Stimulated activated CD4-positive, alpha-beta T cell treated with anti-CD3 and anti-CD28 coated beads, Interleukin-1b, Interleukin-23, amount 100 ng/mL, for 4 hours (primary cell): ENCODE data around the gene KRTAP5-2.
"Not testable (repeated sequence)": the region's sequence is repeated elsewhere in the genome, so short reads cannot be mapped to it uniquely, and the experiment has no call there.

Experiments used
- DNase-seq, 2 donors: peaks; one replicate each; pipeline ENCODE4 v3.0.0-alpha.2; 2020; ENCODE audit warnings: low read depth in 2 of 2

Gene KRTAP5-2, protein sequence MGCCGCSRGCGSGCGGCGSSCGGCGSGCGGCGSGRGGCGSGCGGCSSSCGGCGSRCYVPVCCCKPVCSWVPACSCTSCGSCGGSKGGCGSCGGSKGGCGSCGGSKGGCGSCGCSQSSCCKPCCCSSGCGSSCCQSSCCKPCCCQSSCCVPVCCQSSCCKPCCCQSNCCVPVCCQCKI

GRCh38 chr11:1597994-1598380 is at the start of gene KRTAP5-2:
Gene KRTAP5-2, minus strand, starts transcription at chr11:1598294. Its CDS starts 44 bp downstream, at chr11:1598250.
- DNase-seq, result no peak

DNA sequence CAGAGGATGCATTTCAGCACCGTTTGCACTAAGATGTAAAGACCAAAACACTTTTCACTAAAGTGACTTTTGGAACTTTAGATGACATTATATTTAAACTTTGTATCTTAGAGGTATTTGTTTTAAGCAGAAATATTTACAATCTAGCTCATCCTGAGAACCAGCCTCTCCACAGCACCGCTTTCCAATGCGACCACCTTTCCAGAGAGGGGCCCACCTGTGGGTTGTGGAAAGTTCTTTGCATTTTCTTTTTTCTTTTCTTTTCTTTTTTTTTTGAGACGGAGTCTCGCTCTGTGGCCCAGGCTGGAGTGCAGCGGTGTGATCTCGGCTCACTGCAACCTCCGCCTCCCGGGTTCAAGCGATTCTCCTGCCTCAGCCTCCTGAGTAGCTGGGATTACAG is 48.4 kb upstream of the KRTAP5-2 start:
- DNase-seq, result not testable (repeated sequence)

DNA sequence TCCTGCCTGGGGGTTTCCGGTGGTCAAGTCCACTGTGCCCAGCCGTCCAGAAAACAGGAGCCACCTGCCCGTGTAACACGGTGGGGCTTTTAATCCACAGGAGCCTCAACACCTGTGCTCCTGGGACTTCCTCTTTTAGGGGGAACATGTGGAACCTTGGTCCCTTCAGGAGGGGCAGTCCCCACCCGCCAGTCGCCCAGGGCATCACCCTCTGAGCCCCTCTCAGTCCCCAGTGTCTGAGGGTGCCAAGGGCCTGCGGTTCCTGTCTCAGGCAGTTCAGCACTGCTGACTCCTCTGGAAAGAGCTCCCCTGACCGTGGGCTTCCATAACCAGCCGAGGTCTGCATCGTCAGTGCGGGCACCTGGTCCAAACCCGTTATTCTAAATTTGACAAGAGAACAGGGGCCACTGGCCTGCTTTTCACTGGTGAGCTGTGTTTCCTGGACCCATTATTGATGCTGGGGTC is 47.3 kb upstream of the KRTAP5-2 start:
- no peak for DNase-seq

DNA sequence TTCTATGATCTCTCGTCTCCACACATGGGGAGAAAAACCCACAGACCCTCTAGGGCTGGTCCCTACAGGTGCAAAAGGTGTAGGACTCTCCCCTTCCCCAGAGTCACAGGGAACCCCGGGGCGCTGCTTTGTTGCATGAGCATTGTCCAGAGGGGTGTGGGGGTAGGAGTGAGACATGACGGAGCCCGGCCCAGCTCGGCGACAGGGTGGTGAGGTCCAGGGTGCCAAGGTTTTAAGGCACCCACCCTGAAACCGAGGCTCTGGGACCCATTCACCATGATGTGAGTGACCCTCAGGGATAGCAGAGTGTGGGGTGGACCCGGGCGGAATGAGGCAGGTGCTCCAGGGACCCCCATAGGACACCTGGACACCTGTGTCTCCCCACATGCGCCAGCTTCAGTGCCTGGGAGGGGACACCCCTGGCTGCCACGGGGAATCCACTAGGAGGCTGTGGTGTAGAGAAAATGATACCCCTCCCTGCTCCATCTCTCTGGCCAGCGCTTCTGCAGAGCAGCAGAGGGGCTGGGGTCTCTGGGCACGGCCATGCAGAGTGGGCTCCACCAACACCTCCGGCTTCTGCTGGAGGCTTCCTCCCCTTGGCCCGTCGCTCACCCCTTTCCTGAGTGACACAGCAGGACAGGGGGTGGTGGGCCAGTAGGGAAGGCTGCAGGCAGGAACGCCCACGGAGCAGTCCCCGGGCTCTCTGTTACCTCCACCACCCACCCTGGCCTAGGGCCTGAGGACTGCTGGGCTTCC is 46.7 kb upstream of the KRTAP5-2 start:
- DNase-seq, result no peak

DNA sequence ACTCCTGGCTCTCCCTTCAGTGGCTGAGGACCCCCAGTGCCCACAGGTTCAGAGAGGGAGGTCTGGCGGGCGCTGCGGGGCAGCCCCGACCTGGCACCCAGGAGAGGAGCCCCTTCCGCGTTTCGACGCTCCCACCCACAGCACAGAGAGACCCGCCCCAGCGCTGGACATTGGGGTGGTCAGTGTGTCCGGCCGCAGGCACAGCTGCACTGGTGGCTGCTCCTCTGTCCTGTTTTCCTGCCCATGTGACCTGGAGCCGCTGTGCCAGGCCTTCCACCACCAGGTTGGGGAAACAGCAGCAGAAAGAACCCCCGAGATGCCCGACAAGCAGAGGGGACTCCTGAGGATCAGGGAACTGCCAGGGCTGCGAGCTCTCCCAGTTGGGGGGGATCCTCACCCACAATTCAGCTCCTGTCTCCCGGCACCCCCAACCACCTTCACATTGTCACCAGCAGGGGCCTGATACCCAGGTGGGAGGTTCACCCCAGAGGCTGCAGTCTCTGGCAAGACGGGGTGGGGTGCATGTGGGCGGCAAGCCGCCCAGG is 45.1 kb upstream of the KRTAP5-2 start:
- no peak for DNase-seq

DNA sequence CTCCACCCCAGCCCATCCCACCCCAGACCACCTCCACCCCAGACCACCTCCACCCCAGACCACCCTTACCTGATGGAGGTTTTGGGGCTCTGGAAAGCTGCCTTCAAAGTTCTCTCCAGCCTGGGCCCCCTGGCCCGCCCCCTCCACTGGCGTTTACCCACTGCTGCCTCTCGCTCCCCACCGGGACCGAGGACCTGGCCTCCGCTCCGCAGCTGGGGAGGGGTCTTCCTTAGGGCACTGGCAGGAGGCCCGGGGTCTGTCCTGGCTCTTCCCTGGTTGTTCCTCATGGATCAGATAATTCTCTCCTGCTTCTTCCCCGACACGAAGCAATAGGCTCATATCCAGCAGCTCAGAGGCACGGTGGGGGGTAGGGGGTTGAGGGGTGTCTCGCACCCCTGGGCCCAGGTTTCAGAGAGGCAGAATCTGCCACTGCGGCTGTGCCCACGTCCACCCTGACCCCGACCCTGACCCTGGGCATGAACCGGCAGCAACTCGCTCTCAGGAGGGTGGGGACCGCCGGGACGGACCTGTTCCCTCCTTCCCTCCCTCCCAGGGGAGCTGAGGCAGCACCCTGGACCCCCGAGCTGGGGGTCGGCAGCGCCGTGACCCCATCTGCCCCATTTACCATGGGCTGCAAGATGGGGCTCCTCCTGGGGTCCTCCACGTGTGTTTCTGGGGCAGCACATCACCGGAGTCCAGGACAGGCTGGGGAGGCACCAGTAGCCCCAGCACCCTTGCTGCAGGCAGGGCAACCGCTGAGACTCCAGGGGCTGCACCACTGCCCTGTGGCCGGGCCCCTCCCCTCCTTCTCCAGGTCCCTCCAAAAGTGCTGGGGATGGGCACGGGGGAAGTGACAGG is 44.4 kb upstream of the KRTAP5-2 start:
- no peak for DNase-seq

DNA sequence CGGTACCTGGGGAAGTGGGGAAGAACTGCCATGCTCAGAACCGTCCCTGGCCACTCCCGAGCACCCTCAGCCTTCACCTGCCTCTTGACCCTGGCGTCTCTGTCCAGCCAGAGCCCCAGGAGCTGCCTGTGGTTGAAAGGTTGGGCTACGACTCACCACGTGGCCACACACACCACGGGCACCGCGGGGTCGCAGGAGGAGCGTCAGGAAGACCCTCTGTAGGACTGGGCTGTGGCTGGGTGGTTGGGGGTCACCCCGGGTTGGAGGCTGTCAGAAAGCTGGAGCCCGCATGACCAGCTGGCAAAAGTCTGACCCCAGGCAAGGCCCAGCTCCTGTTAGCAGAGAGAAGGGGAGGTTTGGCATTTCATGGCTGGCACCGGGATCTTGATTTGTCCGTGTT is 43.0 kb upstream of the KRTAP5-2 start:
- DNase-seq, result no peak

- peak in 1 of 2 donors; percentile 22 for DNase-seq
These were observed 42.2 kb upstream of the KRTAP5-2 start for GRCh38 chr11:1640076-1640946.

DNA sequence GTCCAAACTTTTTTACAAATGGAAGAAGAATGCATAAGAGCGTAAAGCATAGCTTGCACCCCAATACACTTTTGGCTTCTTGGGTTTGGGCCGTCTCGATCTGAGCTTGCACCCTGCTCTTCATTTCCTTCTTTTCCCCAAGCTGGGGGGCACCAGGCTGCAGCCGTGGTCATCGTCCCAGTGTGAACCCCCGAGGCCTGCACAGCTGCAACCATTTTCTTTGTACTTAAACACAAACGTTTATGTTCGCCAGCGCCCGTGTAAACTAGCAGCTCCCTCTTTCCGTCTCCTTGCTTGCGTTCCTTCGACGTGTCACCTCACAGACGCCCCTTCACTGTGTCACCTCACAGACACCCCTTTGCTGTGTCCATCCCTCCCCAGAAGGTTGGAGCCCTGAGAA is 41.6 kb upstream of the KRTAP5-2 start:
- no peak for DNase-seq

- DNase-seq, result no peak
These were observed 41.1 kb upstream of the KRTAP5-2 start for GRCh38 chr11:1639102-1639620.

GRCh38 chr11:1638344-1638743 is 40.2 kb upstream of the KRTAP5-2 start:
- no peak for DNase-seq

DNA sequence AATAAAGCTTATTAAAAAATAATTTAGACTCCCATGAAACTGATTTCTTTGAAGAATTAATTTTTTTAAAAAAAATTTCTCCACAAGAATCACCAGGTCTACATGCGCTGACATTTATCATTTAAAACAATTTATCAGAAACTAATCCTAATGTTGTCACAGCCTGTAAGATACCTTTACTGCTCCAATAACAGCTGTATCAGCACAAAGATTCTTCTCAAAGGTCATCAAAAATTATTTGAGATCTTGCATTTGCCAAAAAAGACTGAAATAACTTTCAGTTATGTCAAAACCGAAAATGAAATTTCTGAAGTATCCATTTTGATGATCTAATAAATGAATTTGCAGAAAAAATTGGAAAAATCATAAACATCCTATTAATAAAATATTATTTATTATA is 39.5 kb upstream of the KRTAP5-2 start:
- DNase-seq, result no peak

DNA sequence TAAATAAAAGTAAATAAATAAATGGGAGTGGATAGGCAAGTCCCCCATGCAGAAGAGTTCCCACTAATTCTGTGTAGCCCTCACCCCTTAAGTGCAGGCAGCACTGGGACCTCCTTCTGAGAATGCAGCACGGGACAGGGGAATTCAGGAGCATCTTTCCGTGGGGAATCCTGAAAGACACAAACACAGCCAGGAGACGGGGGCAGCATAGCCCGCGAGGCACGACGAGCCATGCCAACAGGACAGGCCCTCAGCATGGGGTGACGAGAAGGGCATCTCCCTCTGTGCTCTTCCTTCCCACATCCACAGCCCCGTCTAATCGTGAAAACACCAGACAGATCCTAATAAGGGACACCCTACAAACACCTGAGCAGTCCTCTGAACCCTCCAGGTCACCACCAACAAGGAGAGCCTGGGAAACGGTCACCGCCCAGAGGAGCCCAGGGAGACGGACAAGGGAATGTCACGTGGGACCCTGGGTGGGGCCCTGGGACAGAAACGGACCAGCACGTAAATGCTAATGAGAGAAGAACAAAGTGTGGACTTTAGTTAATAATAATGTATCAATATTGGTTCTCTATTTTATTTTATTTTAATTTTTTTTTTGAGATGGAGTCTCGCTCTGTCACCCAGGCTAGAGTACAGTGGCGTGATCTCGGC is 38.3 kb upstream of the KRTAP5-2 start:
- DNase-seq, result no peak

- DNase-seq, result no peak
These were observed 35.8 kb upstream of the KRTAP5-2 start for GRCh38 chr11:1633864-1634263.

DNA sequence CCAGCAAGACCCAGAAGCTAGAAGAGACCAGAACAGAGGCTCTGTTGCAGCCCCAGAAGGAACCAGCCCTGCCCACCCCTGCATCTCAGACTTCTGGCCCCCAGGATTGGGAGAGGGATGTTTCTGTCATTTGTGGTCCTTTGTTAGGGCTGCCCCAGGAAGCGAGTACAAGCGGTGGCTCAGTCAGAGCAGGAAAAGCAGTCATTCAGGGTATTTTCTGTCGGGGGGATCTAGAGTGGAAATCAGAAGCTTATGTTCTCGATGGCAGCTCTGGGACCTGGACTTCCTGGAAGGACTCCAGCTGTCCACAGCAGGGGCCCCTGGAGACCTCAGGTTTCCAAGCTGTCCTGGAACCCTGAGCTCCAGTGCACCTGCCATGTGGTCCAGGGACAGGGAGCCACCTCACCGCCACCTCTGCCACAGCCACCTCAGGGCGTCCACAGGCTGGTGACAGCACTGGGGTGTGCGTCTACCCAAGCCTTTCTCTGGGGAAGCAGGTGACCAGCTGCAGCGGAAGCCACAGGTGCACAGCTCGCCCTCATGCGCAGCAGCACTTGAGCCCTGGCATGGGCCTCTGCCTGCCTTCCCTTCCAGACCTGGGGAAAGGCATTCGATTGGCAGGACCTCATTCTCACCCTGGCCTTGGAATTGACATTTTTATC is 34.1 kb upstream of the KRTAP5-2 start:
- no peak for DNase-seq

GRCh38 chr11:1631066-1631568 is 33.0 kb upstream of the KRTAP5-2 start:
- DNase-seq, result no peak

- no peak for DNase-seq
These were observed 32.2 kb upstream of the KRTAP5-2 start for GRCh38 chr11:1630271-1630670.

GRCh38 chr11:1629326-1630185 is 31.5 kb upstream of the KRTAP5-2 start, which contains the start of gene KRTAP5-5:
Gene KRTAP5-5, plus strand, starts transcription at chr11:1629775. Its CDS starts 66 bp downstream, at chr11:1629841.
- DNase-seq, result no peak
